ENCODE measurements around the gene RAC2. TPM values are rescaled to one million over a fixed set of nuclear protein-coding genes. Genes with fewer than 3 reads are reported as not detected.
A peak's percentile ranks its signal among the peaks of the same experiment; 100 is the strongest.

RAC2 gene
- total RNA-seq, 6 donors from 2014 or later = 22.1 to 126 (median 65.2) TPM

DNA sequence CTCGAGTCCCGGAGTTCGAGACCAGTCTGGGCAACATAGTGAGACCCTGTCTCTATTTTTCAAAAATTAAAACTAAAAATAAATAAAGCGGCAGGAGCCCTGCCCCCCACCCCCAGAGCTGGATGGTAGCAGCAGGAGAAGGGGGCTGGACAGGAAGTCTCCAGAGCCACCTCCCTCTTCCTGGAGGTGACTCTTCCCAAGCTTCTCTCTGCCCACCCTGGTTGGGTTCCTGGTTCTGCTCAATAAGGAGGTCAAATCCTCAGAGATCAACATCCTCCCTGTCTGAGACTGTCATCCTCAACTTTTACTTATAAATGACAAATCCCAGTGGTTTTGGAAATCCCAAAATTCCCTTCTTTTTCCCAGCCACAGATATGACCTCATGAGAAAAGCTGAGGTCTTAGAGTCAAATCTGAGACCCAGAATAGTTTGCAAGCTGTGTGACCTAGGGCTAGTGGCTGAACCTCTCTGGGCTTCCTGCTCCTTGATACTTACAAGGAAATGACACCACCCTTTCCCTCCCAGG is 57.0 kb downstream of the RAC2 start:
- no peaks in the 10 kb centered on the region for H3K9me3 ChIP-seq
- WGBS, 2 donors = 56 to 57% methylated on average over 4 of the region's 4 CpGs
- ATAC-seq (ENCODE audit: low FRiP score in 2 of 2) (no peak), DNase-seq (no peak)
- peaks cover 35 to 38% (median 37%) of the 10 kb centered on the region in 4 donors for H3K4me1 ChIP-seq
- TF ChIP-seq EP300 (IDR thresholded peaks at IDR 0.05) (no peak), POLR2AphosphoS5 (IDR thresholded peaks at IDR 0.05) (peak in 1 of 2 donors; percentile 35)
- TF ChIP-seq, protein P1, sequence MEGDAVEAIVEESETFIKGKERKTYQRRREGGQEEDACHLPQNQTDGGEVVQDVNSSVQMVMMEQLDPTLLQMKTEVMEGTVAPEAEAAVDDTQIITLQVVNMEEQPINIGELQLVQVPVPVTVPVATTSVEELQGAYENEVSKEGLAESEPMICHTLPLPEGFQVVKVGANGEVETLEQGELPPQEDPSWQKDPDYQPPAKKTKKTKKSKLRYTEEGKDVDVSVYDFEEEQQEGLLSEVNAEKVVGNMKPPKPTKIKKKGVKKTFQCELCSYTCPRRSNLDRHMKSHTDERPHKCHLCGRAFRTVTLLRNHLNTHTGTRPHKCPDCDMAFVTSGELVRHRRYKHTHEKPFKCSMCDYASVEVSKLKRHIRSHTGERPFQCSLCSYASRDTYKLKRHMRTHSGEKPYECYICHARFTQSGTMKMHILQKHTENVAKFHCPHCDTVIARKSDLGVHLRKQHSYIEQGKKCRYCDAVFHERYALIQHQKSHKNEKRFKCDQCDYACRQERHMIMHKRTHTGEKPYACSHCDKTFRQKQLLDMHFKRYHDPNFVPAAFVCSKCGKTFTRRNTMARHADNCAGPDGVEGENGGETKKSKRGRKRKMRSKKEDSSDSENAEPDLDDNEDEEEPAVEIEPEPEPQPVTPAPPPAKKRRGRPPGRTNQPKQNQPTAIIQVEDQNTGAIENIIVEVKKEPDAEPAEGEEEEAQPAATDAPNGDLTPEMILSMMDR (IDR thresholded peaks at IDR 0.05) = no peak
- H3K4me3 ChIP-seq = peak overlapping the region in 2 of 4 donors; percentile 39 to 43
- H3K36me3 ChIP-seq = no peaks in the 10 kb centered on the region
- peak overlapping the region; percentile 68 to 89 (median 88) for H3K27ac ChIP-seq
- H3K27me3 ChIP-seq = no peaks in the 10 kb centered on the region

DNA sequence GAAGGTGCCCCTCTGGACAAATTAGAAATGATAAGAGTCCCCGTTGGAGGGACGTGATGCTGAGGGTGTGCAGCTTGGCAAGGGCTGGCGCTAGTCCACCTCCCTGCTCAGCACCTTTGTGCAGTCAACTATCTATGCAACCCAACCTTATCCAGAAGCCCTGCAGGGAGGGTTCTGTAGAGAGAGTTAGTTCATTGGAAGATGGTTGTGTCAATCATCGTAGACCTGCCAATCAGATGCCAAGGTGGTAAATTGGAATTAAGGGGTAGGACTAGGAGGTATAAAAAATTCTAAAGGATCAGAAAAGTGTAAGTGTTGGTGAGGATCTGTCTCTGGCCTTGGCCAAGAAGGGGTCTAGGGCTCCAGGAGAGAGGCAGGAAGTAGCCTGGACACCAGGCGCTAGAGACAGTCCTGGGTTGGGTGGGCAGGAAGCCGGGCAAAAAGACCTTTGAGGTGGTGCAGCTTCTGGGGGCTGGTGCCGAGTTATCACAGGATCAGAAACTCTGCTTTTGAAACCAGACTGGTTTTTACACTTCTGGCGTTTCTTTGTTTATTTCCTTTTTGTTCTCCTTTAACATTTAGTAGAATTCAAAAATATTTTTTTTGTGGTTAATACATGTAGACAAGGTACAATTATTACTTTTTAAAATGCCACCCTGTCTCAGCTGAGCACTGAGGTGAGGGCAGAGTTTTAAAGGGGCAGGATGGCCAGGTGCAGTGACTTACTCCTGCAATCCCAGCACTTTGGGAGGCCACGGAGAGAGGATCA is 57.7 kb downstream of the RAC2 start:
- WGBS, 2 donors = 53 to 61% methylated on average over 9 of the region's 9 CpGs
- TF ChIP-seq, protein P1 (IDR thresholded peaks at IDR 0.05) = no peak
- TF ChIP-seq EP300 (IDR thresholded peaks at IDR 0.05) = no peak
- no peak for TF ChIP-seq POLR2A (IDR thresholded peaks at IDR 0.05)
- TF ChIP-seq POLR2AphosphoS5 (IDR thresholded peaks at IDR 0.05) = no peak
- DNase-seq = no peak
- H3K4me3 ChIP-seq = peak overlapping the region in 2 of 4 donors; percentile 2 to 43
- no peaks in the 10 kb centered on the region for H3K9me3 ChIP-seq
- peaks cover 35 to 38% (median 37%) of the 10 kb centered on the region in 4 donors for H3K4me1 ChIP-seq
- H3K27ac ChIP-seq = peak overlapping the region; percentile 68 to 89 (median 88)
- ATAC-seq (ENCODE audit: low FRiP score in 2 of 2) = peak in 1 of 2 donors; percentile 38
- no peaks in the 10 kb centered on the region for H3K27me3 ChIP-seq
- H3K36me3 ChIP-seq = no peaks in the 10 kb centered on the region

DNA sequence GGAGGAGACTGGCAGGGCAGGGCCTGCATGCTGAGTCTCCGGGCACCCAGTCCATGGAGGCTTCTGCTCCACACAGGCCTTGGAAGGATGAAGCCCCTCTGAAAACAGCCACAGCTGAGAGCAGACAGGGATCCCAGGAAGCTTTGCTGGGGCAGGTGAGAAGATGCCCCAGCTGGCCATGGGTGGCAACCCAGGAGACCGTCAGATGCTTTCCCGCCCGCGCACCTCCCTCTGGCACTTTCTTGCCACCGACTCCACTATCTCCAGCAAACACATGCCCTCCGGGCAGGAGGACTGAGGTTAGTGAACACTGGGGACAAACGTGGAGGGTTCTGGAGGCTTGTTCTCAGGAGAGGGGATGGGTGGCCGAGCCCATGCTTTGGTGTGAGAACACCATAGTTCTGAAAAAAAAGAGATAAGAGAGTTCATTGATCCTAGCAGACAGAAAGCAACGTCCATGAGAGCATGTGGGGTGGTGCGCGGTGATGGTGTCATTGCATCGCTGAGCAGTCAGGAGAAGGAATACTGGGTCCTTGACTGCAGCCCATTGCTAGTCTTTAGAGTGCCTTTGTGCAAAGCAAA is 58.3 kb downstream of the RAC2 start:
- Histone ChIP-seq H3K36me3 (no peaks in the 10 kb centered on the region), H3K27ac (peak overlapping the region in 3 of 4 donors; percentile 51 to 88 (median 87)), H3K4me1 (peaks cover 35 to 38% (median 37%) of the 10 kb centered on the region in 4 donors), H3K4me3 (no peak overlapping the region), H3K27me3 (no peaks in the 10 kb centered on the region), H3K9me3 (no peaks in the 10 kb centered on the region)
- no peak for TF ChIP-seq POLR2AphosphoS5 (IDR thresholded peaks at IDR 0.05)
- no peak for TF ChIP-seq EP300 (IDR thresholded peaks at IDR 0.05)
- TF ChIP-seq, protein P1 (IDR thresholded peaks at IDR 0.05) = no peak
- TF ChIP-seq POLR2A (IDR thresholded peaks at IDR 0.05) = no peak
- WGBS, 2 donors = 80 to 88% methylated on average over 12 to 13 of the region's 13 CpGs
- ATAC-seq (ENCODE audit: low FRiP score in 2 of 2) (no peak), DNase-seq (no peak)

DNA sequence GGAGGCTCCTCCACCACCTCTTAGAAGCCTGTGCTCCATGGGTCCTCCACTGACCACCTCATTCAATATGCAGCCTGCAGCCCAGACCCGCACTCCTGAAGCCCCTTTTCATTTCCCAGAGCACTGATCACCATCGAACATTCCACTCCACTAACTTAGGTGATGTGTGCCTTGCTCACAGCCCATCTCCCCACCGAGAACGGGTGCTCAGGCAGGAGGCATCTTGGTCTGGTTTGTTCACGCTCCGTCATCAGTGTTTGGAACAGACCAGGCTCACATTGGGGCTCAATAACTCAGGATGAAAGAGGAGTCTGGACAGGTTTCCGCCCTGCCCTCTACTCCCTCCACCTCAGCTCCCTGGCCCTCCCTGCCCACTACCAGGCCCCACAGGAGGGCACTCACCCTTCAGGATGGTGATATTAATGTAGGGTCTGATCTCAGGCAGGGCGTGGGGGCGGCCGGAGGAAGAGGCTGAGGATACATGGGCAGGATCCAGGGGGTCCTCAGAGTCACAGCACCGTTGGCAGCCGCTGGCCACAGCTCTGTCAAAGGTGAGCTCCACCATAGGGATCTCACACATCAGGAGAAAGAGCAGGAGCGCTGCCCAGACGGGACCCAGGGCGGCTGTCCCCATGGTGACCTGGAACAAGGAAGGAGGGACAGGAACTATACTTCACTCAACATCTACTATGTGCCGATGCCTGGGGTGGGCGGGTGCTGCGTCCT is 59.1 kb downstream of the RAC2 start:
- H3K27me3 ChIP-seq = no peaks in the 10 kb centered on the region
- H3K4me3 ChIP-seq = no peak overlapping the region
- peaks cover 37 to 44% (median 41%) of the 10 kb centered on the region in 4 donors for H3K4me1 ChIP-seq
- no peak for ATAC-seq (ENCODE audit: low FRiP score in 2 of 2)
- no peaks in the 10 kb centered on the region for H3K36me3 ChIP-seq
- H3K9me3 ChIP-seq = no peaks in the 10 kb centered on the region
- peak overlapping the region in 3 of 4 donors; percentile 9 to 87 (median 51) for H3K27ac ChIP-seq
- WGBS, 2 donors = 89 to 93% methylated on average over 18 of the region's 18 CpGs
- TF ChIP-seq POLR2A (IDR thresholded peaks at IDR 0.05) = no peak
- DNase-seq = no peak

DNA sequence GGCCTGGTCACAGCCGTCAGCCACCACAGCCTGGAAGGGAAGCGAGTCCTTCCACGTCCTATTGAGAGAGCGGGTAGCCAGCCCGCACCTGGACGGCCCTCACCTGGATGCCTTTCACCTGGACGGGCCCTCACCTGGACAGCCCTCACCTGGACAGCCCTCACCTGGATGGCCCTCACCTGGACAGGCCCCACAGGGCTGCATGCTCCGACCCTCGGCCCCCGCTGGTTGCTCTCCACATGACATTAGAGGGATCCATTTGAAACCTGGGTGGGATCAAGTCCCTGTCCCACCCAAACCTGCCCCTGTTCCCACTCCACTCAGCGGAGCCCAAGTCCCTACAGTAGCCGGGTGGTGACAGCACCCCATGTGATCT is 59.7 kb downstream of the RAC2 start:
- Histone ChIP-seq H3K27ac (peak overlapping the region in 2 of 4 donors; percentile 9 to 51), H3K27me3 (no peaks in the 10 kb centered on the region), H3K9me3 (no peaks in the 10 kb centered on the region), H3K4me3 (no peak overlapping the region), H3K4me1 (peaks cover 37 to 49% (median 44%) of the 10 kb centered on the region in 4 donors), H3K36me3 (no peaks in the 10 kb centered on the region)
- ATAC-seq (ENCODE audit: low FRiP score in 2 of 2) = no peak
- no peak for DNase-seq
- WGBS, 2 donors = 83 to 93% methylated on average over 2 to 12 of the region's 12 CpGs
- no peak for TF ChIP-seq POLR2A (IDR thresholded peaks at IDR 0.05)
- TF ChIP-seq, protein P1 (IDR thresholded peaks at IDR 0.05) = no peak
- TF ChIP-seq POLR2AphosphoS5 (IDR thresholded peaks at IDR 0.05) = no peak
- TF ChIP-seq EP300 (IDR thresholded peaks at IDR 0.05) = no peak
